NCI-H524 treated with DMSO at 0.1 percent for 48 hours (cell line): ENCODE results near the gene INTS7.

ENCODE experiments used
- DNase-seq: peaks from one replicate; lab custom pipeline; 2025; lab: John Stamatoyannopoulos, UW

INTS7 gene

GRCh38 chr1:211909395-211909794 is 126.0 kb downstream of the INTS7 start:
- no peak for DNase-seq

GRCh38 chr1:211908951-211909350 is 126.4 kb downstream of the INTS7 start:
- no peak for DNase-seq

DNA sequence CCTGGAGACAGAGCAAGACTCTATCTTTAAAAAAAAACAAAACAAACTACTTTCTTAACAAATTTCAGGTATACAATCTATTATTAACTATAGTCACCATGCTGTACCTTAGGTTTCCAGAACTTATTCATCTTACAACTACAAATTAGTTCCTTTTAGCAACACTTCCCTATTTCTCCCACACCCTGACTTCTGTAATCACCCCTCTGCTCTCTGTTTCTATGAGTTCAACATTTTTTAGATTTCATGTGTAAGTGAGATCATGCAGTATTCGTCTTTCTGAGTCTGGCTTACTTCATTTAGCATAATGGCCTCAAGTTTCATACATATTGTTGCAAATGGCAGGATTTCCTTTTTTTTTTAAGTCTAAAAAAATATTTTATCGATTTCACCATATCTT is 126.9 kb downstream of the INTS7 start:
- no peak for DNase-seq

GRCh38 chr1:211903490-211904245 is 131.7 kb downstream of the INTS7 start:
- no peak for DNase-seq

DNA sequence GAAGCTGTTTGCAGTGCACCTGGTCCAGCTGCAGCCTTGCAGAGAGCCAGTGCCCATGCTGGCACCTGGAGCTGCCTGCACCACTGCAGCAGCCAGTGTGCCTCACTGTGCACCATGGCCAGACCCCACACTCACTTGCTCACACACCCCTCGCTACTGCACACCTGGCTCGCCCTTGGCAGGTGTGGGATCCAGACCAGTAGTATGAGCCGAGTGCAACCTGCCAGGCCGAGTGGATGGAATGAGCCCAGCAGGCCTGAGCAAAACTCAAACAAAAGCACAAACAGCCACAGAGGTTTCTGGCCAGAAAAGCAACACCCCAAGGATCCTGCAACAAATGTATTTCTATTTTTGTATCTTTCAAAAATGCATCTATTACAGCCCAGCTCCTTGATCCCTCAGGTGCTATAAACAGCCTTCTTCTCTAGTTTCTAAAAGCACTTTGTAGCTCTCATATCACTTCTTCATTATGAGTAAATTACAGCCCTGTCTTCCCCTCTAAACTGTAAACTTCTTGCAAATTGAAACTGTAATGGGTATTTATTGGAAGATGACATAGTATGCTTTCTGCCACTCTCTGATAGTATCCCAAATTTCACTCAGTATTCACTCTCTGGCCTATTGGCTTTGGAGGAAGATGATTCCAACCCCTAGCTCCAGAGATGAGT is 132.6 kb downstream of the INTS7 start:
- no peak for DNase-seq

DNA sequence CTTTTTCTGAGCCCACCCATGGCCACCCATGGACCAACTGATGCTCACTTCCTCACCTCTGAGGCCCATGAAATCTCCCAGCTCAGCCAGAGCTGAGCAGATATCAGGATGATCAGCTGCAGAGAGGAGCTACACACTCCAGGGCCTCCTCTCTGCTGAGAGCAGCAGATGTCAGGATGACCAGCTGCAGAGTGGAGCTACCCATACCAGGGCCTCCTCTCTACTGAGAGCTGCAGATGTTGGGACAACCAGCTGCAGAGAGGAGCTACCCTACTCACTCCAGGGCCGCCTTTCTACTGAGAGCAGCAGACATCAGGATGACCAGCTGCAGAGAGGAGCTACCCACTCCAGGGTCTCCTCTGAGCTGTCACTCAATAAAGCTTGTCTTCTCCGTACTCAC is 133.4 kb downstream of the INTS7 start:
- DNase-seq, result no peak

DNA sequence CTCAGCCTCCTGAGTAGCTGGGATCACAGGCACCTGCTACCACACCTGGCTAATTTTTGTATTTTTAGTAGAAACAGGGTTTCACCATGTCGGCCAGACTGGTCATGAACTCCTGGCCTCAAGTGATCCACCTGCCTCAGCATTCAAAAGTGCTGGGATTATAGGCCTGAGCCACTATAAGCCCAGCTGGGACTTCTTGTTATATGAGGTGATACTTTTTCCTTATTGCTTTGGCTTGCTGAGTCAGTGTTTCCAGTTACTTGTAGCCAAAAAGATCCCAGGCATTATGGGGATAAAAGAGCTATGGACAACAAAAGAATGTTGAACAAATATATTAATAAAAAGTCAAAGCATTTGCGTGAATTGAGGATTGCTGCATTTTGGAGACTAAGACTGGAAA is 134.9 kb downstream of the INTS7 start:
- DNase-seq, result no peak

- no peak for DNase-seq
Measured at GRCh38 chr1:211896958-211897357, 138.4 kb downstream of the INTS7 start.

- no peak for DNase-seq
Measured at GRCh38 chr1:211895126-211895759, 140.1 kb downstream of the INTS7 start.

- no peak for DNase-seq
Measured at GRCh38 chr1:211894312-211894711, 141.0 kb downstream of the INTS7 start.

GRCh38 chr1:211893260-211893659 is 142.1 kb downstream of the INTS7 start:
- no peak for DNase-seq

DNA sequence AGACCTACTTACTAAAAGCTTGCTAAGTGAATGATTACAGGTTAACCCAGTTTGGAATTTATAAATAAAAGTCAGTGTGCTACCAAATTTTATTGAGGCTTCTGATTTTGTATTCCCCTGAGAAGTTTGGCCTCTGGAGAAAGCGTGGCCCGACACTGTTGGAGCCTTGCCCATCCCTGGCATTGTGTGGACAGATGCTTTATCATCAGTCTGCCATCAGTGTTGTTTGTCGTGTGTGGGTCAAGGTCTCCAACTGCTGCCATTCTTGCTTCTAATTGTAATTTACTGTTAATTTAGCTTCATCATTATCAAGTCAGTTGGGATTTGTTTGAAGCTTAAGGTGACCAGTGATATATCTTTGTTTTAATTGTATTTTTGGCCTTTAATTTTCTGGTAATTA is 142.8 kb downstream of the INTS7 start:
- no peak for DNase-seq

- DNase-seq, result no peak
Measured at GRCh38 chr1:211891708-211892107, 143.6 kb downstream of the INTS7 start.
